Prostate gland (tissue), 2 donors: ENCODE results near the gene MYO16.

ENCODE experiments used
- CTCF ChIP-seq, 4 experiments: fragments of 200-600 bp in 2 of 4; fragments of 450-650 bp in 2 of 4; sonication (generic) in 2 of 4; IDR thresholded peaks; 1 replicate in 3 of 4; 2 replicates in 1 of 4; pipeline ENCODE4 v1.5.1; 2016 to 2019; ENCODE audit warnings: antibody characterized with exemption in 4 of 4, mild to moderate bottlenecking in 2 of 4, moderate library complexity in 2 of 4
- POLR2A ChIP-seq: fragments of 450-650 bp; IDR thresholded peaks from one replicate; pipeline ENCODE4 v1.6.1; 2016; ENCODE audit warnings: antibody characterized with exemption, mild to moderate bottlenecking
- POLR2AphosphoS5 ChIP-seq: sonication (generic); formaldehyde crosslinking; IDR thresholded peaks from one replicate; pipeline ENCODE4 v1.6.1; 2017; ENCODE audit warnings: antibody characterized with exemption

- TF ChIP-seq CTCF (IDR thresholded peaks at IDR 0.05) (no peak), POLR2AphosphoS5 (no peak), POLR2A (no peak)
Observed at GRCh38 chr13:108968566-108968965, 339.2 kb downstream of the MYO16 start.
